NCI-H1105 treated with DMSO at 0.1 percent for 48 hours (cell line): Measurements from ENCODE around the gene CEP126.
A peak's percentile ranks its signal among the peaks of the same experiment; 100 is the strongest.

ENCODE experiments used
- DNase-seq: peaks from one replicate; lab custom pipeline; 2025; lab: John Stamatoyannopoulos, UW

Gene CEP126, protein sequence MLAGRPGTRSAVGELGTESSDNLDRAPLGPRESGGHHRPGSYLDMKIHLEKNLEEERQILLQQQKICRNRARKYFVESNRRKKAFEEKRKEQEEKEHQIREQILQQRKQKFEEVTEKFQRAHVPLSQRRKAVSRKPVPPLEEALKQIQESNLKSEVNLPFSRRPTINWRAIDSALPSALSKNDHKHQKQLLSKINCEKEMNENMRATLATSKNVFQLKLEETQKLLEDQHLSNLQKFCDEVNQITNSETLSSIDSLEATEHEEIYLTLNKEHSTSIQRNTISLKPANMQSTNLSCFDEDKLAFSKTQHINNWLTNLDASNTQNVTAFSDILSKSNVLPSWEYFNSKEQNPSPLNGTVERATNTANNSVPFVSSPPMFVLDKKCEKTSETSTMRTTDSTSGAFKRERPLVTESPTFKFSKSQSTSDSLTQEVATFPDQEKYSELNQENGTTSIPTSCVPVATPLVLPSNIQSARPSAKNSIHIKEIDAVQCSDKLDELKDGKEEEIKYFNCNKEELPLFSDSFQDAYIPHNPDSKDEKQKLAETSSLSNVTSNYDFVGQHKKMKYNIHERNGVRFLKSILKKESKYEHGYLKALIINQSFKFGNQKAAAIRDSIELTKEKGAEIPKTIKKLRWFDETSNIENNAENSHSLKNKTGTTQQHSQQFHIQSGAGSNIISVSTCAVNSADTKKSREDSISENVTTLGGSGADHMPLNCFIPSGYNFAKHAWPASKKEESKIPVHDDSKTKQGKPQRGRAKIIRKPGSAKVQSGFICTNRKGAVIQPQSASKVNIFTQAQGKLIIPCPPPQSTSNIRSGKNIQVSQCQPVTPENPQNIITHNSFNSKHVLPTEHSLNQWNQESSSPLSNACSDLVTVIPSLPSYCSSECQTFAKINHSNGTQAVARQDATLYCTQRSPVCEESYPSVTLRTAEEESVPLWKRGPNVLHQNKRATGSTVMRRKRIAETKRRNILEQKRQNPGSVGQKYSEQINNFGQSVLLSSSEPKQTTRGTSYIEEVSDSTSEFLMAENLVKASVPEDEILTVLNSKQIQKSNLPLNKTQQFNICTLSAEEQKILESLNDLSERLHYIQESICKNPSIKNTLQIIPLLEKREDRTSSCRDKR

DNA sequence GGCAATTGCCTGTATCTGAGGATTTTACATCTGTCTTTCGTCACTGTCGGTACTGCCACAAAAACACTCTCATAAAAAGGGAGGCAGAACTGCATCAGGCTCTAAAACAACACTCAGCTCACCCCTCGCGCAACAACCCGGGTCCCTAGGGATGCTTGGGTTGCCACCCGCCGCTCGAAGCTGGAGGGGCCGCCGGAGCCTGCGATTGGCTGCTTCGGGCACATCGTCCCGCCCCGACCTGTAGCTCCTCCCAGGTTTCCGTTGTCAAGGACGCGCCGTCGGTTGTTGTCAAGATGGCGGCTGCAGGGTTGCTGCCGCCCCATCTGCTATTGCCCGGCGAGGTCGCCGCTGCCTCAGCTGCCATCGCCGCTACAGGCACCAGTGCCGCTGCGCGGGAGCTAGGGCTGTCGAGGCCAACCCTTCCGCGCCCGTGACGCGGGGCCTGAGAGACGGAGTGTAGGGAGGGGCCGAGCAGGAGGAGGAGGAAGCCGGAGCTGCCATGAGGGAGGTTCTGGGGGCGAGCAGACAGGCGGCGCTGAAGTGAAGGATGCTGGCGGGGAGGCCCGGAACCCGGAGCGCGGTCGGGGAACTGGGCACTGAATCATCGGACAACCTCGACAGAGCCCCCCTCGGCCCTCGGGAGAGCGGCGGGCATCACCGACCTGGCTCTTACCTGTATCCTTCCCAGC is at the start of gene CEP126:
TSS of gene CEP126 (plus strand) at position 273 of the 689 bp plus-strand sequence. CDS start at position 548, 275 bp downstream.
- peak; percentile 96 for DNase-seq

GRCh38 chr11:101866619-101867491 is 48.0 kb upstream of the CEP126 start:
- peak; percentile 5 for DNase-seq

GRCh38 chr11:101867951-101868350 is 46.9 kb upstream of the CEP126 start:
- no peak for DNase-seq

DNA sequence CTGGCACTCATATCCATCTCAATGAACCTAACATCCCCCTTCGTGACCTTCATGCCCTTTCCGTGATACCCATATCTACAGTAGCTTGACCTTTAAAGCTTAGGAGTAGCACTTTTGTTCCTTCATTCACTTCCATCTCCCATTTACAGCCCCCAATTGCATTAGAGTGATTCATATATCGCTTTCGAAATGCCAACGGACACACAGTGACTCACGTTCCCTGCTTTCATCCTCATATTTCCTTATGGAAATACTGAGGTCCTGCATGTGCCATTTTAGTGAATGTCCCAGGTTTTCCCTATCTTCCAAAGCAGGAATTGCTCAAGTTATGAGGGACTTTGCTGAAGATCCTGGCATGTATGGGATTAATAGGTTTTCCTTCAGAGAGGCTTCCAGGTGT is 44.3 kb upstream of the CEP126 start:
- DNase-seq, result no peak

DNA sequence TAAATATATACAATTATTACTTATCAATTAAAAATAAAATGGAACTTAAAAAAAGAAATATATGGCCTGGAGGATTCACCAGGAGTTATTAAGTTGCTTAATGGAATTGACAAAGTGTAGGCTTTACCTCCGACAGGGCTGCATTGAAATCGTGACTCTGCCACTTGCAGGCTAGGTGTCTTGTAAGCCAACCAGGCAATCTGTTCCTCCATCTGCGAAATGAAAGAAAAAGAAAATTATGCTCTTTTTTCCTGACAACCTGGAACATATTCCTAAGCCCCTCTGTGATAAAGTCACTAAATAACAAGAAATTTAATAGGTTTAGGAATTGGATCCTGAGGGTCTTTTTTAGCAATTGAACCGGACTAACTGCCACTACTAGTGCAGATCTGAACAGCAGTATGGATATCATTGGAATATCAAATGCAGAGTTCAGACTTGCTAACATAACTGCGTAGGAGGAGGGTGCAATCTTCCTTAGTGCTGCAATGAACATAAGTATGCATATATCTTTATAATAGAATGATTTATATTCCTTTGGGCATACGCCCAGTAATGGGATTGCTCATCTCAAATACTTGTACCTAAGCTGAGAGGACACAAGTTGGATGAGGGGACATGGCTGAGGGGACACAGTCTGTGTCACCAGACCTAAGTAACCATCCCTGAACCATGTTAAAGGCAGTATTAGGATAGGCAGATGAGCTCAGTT is 42.5 kb upstream of the CEP126 start:
- DNase-seq, result no peak

GRCh38 chr11:101880222-101880621 is 34.6 kb upstream of the CEP126 start:
- peak; percentile 60 for DNase-seq

DNA sequence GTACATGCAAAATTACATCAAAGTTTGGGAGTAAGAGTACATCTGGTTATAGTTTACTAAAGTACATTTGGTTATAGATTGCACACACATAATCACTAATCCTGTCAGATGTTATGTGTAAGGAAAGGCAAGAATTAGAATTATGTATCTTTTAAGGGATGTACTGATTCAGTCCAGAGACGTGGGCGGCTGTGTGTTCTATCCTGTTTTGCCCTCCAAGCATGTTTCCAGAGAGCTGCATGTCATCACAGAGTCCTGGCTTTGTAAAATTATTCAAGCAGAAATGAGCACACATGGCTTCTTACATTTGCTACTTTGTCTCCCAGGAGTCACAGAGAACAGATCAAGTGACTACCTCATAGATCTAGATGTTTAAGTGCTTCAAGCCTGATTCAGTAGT is 33.2 kb upstream of the CEP126 start:
- DNase-seq, result no peak

GRCh38 chr11:101885631-101886030 is 29.2 kb upstream of the CEP126 start:
- no peak for DNase-seq

GRCh38 chr11:101889767-101890166 is 25.0 kb upstream of the CEP126 start:
- DNase-seq, result no peak

DNA sequence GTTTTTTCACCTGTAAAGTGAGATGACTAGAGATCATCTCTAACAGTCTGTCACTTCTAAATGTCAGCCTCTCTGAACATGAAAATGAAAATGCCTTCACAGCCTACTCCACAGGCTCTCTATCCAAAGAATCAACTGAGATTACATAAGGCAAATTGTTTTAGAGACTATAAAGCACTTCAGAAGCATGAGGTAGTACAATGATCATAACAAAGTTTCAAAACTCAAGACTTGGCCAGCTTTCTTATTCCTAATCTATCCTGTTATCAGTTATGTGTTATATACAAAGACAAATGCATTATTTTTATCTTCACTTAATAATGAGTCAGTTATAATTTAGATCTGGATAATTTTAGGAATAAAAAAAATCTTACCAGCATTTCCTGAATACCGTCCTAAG is 20.3 kb upstream of the CEP126 start:
- no peak for DNase-seq

- no peak for DNase-seq
Measured at GRCh38 chr11:101907815-101908214, 7.0 kb upstream of the CEP126 start.

GRCh38 chr11:101909087-101909486 is 5.7 kb upstream of the CEP126 start:
- no peak for DNase-seq

DNA sequence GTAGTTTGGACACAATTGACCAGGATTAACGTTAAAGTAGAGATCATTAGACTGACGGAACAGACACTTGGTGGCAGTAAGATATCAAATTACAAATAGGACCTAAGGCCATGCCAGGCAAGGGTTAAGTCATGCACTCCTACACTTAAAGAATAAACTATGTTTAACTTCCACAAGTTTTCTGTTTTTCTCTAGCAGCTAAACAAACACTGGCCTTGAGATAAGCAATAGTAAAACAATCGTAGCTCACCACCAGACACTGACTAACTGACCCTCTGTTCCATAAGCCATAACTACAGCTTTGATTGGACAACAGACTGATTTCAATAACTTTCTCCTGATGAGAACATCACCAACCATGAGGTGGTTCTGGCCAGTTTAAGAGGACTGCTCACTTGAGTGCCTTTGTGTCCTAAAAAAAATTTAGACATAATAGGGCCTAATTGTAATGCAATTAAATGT is 2.0 kb upstream of the CEP126 start:
- DNase-seq, result no peak

DNA sequence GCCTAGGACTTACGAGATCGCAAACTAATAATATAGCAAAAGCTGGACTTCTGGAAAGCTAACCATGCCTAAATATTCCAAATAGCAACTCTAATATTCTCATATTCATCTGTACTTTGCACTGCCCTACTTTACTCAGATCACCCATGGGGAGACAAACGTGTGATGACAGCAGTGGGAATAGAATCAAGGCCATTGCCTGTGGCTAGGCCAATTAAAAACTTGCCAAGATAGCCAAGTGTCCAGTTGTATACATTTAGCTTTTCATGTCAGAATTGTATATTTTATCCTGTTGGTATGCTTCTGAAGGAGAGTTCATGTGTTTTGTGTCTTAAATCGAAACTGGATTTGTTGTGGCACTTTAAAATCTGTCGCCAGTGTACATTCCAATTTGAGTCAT is 1.2 kb upstream of the CEP126 start:
- no peak for DNase-seq

DNA sequence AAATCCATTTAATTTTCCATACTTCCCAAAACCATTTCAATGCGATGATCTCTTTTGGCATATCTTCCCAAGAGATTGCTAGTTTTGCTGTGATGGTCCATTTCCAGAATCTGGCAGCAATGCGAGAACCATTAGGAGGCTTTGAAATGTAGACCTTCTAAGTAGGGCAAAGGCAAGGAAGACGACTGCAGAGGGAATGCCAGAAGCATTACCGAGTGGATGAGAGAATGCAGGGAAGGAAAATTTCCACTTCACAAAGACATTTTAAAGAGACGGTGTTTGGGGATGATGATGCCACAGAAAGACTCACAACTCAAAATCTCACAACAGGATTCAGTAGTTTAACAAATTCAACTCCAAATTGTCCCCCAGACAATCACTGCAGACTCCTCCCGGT is 471 bp upstream of the CEP126 start:
- no peak for DNase-seq

GRCh38 chr11:101915791-101916291 is 1.0 kb downstream of the CEP126 start:
- peak; percentile 51 for DNase-seq

DNA sequence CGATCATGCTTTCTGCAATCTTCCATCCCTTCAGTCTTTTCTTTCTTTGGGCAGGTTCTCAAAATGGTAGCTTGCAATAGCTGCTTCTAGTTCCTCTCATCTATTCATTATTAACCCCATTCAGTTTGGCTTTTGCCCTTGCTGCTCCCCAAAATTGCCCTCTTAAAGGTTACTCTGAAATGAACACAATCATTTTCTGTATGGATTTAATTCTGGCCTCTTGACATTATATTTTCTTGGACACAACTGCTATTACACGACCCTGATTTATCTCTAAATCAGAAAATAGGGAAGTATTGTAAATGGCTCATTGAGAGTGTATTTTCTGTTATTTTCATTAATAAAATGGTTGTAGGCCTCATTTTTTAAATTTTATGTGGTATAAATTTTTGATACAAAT is 1.6 kb downstream of the CEP126 start, which contains the start of gene ANGPTL5:
TSS of gene ANGPTL5 (minus strand) at position 101 of the 400 bp plus-strand sequence. CDS start 8,613 bp downstream, outside the sequence.
- DNase-seq, result no peak

- no peak for DNase-seq
Measured at GRCh38 chr11:101917226-101917625, 2.4 kb downstream of the CEP126 start.

GRCh38 chr11:101920992-101921391 is 6.2 kb downstream of the CEP126 start:
- DNase-seq, result no peak

- no peak for DNase-seq
Measured at GRCh38 chr11:101923554-101923953, 8.7 kb downstream of the CEP126 start.
